ENCODE measurements around the gene PRSS16.
A peak's percentile ranks its signal among the peaks of the same experiment; 100 is the strongest.

Gene PRSS16

GRCh38 chr6:27281569-27281968, 34.1 kb downstream of the PRSS16 start:
- no peak for DNase-seq (ENCODE audit: insufficient read length, low spot score)
- no peak for FAIRE-seq

DNA sequence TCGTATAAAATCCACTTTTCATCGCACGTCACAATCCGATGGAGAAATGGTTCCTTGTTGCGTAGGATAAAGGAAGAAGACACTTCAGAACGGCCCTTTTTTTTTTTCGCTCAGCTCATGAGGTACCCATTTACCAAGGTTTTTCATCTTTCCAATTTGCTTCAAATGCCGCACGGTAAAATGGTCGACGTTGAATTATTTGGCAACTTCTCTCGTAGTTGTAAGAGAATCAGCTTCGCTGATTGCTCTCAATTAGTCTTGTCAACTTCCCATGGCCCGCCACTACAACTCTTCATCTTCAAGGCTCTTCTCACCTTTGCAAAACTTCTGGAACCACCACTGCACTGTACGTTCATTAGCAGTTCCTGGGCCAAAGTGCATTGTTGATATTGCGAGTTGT, 35.8 kb downstream of the PRSS16 start:
- DNase-seq (ENCODE audit: insufficient read length, low spot score) (no peak), FAIRE-seq (no peak)

DNA sequence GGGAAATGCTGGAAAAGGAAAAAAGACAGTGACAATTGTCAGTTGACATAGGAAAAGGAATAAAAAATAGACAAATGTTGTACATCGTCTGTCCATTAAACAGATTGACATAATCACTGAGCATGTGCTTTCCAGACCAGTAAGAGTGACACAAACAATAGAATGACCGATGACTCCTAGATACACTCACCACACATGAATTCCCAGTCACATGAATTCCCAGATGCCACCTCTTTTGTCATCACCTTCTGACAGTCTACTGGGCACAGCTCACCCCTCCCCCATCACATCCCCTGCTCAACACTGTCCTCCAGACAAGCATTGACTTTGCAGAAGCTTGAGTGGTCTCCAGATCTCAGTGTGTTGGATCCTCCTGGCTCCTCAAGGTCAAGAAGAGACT, 38.6 kb downstream of the PRSS16 start:
- FAIRE-seq: no peak
- no peak for DNase-seq (ENCODE audit: insufficient read length, low spot score)

DNA sequence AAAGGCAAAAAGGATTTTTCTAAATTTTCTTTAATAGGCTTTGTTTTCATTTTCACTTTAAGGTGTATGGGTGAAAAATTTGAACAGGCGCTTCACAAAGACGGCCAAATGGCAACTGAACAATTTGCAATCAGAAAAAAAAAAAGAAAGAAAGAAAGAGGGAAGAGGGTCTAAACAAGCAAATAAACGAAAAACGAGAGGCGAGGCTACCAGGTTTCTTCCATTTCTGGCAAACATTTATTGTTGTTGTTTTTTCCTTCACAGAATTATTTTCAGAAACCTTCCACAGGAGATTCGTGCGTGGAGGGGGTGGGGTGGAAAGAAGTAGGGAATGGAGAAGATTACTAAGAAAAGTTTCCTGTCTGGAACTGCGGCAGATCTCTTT, 40.2 kb downstream of the PRSS16 start:
- FAIRE-seq (peak; percentile 8), DNase-seq (ENCODE audit: insufficient read length, low spot score) (no peak)

DNA sequence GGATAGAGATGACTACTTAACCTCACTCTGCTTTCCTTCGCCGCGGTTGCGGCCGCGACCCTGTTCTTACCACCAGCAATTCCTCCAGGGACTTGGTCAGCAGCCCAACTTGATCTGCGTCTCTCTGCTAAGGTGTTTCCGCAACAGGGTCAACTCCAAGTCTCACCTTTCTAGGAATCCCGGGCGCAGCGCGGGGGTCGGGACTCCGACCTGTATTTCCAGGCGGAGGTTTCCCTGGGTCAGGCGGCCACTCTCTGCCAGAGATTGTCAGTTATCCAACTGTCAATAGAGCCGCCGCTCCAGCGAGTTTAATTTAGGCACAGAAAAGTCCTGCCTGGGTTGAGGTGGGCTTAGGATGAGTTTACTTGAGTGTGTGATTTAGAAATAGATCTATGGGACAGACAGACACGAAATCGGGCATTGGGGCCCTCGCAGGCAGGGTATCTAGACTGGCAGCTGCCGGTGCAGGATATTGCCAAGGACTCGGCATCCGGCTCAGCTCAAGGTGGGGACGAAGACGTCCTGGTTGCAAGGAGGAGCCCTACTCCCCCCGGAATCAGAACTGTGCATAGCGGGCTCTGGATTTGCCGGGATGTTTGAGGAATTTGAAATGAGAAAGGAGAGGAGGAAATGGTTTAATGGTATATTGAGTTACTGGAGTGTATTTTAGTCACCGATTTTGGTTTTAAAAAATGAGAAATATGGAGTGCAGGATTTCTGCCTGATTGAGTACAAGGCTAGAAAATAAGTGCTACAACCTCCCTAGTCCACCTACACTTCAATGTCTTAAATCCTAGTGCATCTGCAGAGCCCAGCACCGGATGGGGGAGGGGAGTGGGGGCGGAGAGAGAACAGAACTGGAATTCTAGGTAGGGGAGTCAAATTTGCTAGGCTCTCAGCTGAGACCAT, 40.9 kb downstream of the PRSS16 start:
- FAIRE-seq: peak; percentile 70
- DNase-seq (ENCODE audit: insufficient read length, low spot score): no peak

DNA sequence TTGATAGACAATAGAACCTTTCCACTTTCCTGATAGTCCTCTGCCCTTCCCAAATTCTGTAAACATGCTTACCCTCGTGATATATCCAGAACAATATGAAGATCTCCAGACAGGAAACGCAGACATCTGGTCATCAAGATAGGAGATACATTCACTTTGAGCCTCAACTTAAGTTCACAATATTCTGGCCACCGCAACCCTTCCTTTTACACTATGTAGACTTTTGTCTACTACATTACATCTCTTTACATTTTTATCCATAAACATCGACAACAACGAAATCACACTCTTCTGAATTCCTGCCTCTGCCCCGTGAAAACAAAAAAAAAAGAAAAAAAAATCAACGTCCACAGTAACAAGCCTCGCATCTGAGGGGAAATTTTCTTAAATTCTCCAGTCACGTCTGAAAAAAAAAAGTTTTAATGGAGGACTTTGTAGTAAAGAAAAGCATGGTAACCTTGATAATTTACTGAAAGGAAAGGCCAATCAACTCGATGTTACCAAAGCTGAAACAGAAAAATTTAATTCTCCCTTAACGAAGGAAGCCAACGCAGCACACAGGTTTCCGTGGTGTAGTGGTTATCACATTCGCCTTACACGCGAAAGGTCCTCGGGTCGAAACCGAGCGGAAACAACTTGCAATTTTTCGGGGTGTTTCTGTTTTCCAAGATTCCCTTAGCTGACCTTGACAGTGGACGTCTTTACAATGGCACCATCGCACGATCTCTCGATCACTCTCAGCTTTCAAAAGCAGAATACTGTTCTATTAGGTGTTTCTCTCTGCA, 42.8 kb downstream of the PRSS16 start:
- FAIRE-seq: peak; percentile 23

GRCh38 chr6:27290850-27291208, 43.3 kb downstream of the PRSS16 start:
- DNase-seq (ENCODE audit: insufficient read length, low spot score): no peak
- FAIRE-seq: no peak

More for the DNA sequence above, 42.8 kb downstream of the PRSS16 start:
- no peak for DNase-seq (ENCODE audit: insufficient read length, low spot score)

DNA sequence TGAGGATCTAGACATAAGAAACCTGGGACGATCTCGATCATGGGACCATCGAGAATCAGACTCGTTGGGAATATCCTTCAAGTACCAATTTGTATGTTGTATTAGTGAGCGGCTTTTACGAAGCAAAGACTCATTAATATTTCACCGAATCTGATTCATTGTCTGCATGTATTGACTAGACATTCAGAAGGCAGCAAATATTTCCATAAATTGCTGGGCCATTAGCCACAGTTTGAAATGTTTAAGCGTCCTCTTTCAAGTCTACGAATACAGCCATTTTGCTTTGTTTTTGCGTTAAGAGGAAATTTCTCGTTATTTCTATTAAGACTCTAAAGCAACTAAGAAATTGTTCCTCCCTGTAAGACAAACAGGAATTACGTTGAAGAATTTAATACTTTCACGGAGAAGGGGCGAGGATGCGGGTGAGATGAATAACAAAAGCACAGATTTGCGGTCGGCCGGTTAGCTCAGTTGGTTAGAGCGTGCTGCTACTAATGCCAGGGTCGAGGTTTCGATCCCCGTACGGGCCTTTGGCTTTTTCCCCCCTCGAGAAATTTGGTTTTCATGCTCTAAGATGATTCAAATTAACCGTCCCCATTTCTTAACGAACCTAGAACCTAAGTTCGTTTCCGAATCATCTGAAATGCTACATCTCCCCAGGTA, 46.1 kb downstream of the PRSS16 start:
- FAIRE-seq: no peak
- DNase-seq (ENCODE audit: insufficient read length, low spot score): no peak

DNA sequence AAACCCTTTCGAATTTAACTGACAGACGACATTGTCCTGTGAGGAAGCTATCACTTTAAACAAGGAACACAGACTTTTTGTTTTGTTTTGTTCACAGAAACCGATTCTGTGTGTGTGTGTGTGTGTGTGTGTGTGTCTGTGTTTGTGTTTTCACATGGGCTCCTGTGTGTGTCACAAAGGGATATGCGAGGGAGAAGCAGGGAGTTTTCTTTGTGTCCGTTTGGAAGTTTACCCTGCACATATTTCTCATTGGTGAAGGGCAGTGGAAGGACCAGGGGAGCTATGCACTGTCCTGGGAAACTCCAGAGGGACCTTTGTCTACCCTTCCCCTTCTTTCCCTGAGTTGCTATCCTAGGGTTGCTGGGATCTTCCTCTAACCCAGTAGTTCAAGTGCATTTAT, 46.9 kb downstream of the PRSS16 start:
- no peak for DNase-seq (ENCODE audit: insufficient read length, low spot score)
- FAIRE-seq: no peak

- no peak for FAIRE-seq
These were observed 48.0 kb downstream of the PRSS16 start for GRCh38 chr6:27295301-27296079.

GRCh38 chr6:27296106-27296783, 48.7 kb downstream of the PRSS16 start:
- FAIRE-seq: no peak
- no peak for DNase-seq (ENCODE audit: insufficient read length, low spot score)

More at GRCh38 chr6:27295301-27296079, 48.0 kb downstream of the PRSS16 start:
- DNase-seq (ENCODE audit: insufficient read length, low spot score): no peak

GRCh38 chr6:27297484-27297856, 50.0 kb downstream of the PRSS16 start:
- DNase-seq (ENCODE audit: insufficient read length, low spot score) (no peak), FAIRE-seq (no peak)

DNA sequence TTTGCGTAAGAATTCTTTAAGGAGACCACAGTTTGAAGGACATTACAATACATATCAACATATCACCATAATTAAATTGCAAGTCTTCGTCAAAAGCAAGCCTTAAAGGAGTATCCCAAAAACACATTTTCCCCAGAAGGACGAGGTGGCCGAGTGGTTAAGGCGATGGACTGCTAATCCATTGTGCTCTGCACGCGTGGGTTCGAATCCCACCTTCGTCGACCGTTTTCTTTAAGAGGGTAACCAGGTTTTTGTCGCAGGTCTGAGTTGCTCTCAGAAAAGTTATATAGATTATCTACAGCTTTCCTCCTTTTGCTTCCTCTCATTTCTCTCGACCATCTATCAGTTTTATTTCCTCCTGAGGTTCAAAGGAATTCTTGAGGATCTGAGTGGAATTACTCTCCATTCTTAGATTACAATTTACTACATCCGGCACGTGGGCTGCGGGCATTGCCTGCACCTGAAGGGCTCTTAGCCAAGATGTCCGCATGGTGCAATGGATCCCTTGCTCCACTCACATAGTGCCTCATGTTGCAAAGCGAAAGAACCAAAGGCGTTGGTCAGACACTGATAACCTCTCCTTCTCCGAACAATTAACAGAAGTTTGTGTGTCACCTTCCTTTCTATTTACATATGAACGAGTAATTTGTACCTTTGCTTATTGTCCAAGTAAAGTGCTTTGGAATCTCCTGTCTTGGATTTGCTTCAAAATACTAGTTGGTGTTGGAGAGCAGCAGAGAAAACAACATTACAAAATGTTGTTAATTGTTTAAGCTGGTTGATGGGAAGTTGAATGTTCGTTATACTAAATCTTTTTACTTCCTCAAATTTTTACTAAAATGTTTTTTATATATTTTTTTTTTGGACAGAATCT, 50.6 kb downstream of the PRSS16 start:
- DNase-seq (ENCODE audit: insufficient read length, low spot score) (no peak), FAIRE-seq (no peak)

DNA sequence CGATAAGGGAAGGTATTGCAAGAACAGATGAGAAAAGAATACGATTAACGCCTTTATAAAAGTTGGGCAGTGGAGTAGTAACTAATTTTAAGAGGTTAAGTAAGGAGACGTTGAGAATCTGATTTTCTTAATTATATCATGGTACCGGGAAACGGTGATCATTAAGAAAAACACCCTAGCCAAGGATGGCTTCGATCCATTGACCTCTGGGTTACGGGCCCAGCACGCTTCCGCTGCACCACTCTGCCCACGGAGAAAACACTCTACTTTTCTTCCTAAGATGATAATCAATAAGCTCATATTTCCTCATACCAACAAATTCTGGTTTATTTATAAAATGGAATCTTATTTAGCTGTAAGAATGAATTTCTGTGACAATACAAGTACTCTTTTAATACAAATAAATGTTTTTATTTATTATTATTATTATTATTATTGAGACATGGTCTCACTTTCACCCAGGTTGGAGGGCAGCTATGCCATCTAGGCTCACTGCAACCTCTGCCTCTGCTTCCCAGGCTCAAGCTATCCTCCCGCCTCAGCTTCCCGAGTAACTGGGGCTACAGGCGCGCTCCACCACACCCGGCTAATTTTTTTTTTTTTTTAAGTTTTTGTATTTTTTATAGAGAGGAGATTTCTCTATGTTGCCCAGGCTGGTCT, 56.2 kb downstream of the PRSS16 start:
- DNase-seq (ENCODE audit: insufficient read length, low spot score) (no peak), FAIRE-seq (no peak)

Measured in GM19239 (cell line).